GM10847 (cell line): ENCODE measurements around the gene CCDC88A.

Experiments used
- POLR2A ChIP-seq: IDR thresholded peaks from 2 replicates; pipeline ENCODE4 v1.6.1; 2011; ENCODE audit not compliant: insufficient read length; ENCODE audit errors: extremely low read depth

CCDC88A gene

GRCh38 chr2:55358451-55358850, 61.2 kb downstream of the CCDC88A start:
- TF ChIP-seq POLR2A, result no peak

- no peak for TF ChIP-seq POLR2A
These were observed 61.7 kb downstream of the CCDC88A start for GRCh38 chr2:55357927-55358326.

DNA sequence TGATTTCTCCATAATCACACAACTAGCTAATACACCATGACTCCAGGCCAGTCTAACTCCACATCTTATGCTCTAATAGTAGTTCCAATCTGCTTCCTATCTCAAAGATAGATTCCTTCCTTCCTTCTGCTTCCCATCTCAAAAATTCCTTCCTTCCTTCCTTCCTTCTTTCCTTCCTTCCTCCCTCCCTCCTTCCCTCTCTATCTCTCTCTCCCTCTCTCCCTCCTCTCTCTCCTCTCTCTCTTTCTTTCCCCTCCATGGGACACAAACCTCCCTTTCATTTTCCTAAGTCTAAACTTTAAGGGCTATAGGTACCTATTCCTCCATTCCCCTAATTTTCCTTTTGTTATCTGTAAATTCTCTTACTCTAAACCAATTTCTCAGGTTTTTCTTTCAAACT, 62.5 kb downstream of the CCDC88A start:
- TF ChIP-seq POLR2A, result no peak

GRCh38 chr2:55355451-55355850, 64.2 kb downstream of the CCDC88A start:
- TF ChIP-seq POLR2A, result no peak

- TF ChIP-seq POLR2A, result no peak
These were observed 68.0 kb downstream of the CCDC88A start for GRCh38 chr2:55351672-55352071.

DNA sequence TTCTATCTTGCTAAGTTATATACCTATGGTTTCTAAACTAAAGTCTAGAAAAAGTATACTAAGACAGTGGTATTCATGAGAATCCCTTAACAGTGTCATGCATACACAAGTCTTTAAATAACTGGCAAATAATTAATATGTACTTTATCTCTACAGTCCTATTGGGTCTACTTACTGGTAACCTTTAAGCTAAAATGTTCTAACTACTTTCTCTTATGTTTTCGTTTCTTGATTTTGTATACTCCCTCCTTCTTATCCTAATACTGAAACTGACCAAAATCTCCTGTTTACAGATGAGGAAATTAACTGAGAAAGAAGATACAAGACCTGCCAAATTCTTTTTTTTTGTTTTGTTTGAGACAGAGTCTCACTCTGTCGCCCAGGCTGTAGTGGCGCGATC, 74.6 kb downstream of the CCDC88A start:
- TF ChIP-seq POLR2A, result no peak

DNA sequence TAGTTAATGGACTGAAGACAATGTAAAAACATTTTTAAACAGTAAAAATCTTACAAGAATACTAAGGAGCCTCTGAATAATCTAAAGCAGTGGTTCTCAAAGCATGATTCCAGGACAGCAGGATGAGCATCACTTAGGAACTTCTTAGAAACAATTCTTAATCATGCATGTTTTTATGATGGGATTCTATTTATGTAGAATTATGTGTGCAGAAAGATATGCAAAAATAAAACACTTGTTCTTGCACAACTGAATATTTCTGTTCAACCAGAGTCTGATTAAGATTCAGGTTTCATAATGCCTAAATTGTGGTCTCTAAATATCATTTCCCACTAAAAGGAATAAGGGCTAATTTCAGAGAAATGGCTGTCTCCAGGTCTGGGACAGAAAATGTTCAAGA, 81.4 kb downstream of the CCDC88A start:
- no peak for TF ChIP-seq POLR2A

DNA sequence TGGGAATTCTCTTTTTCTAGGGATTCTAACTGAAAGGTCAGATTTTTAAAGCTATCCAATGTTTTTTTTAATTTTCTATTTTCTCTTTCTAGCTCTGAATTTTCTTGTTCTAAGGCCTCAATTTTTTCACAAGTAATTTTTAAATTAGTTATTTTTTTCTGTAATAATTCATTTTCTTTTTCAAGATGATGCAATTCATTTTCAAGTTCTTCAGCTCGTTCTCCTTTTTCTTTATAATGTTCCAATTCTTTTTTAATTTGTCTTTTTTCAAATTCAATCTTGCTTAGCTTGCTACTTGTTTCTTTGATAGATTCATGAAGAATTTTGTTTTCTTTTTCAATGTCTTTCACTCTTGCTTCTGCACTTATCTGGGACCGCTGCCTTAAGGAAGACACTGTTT, 84.9 kb downstream of the CCDC88A start:
- no peak for TF ChIP-seq POLR2A

GRCh38 chr2:55330541-55331297, 88.9 kb downstream of the CCDC88A start:
- TF ChIP-seq POLR2A, result no peak

DNA sequence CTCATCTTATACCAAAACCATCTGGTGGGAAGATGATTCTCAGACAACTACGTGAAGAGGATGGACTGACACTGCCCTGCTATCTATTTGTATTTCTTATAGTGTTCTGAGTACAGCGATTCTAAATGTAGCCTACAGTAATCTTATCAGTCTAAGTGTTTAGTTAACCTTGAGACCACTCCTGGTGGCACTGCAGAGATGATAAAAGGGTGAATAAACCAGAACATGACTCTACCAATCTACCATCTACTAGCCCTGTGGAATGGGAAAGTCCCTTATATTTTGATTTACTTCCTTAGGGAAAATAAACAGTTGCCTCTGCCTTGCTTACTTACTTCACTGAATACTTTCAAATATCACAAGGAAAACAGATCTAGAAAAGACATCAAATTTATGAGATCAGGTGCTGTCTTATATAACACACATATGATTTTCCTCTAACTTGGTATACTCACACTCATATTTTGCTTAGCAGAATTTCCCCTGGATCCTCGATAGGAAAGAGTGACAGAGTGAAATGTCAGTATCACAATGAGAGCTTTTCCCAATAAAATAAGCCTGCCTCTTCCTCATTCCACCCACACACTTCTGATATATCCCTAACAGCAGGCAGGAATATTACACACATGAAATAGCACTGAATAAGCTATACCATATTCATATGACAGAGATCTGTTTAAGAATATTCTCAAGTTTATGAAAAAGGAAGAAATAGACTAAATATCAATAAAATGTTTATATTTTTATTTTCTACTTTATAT, 92.0 kb downstream of the CCDC88A start:
- no peak for TF ChIP-seq POLR2A

- no peak for TF ChIP-seq POLR2A
These were observed 104.7 kb downstream of the CCDC88A start for GRCh38 chr2:55314985-55315384.

GRCh38 chr2:55311444-55311870, 108.2 kb downstream of the CCDC88A start:
- no peak for TF ChIP-seq POLR2A

- no peak for TF ChIP-seq POLR2A
These were observed 110.2 kb downstream of the CCDC88A start for GRCh38 chr2:55309446-55309845.

- no peak for TF ChIP-seq POLR2A
These were observed 117.4 kb downstream of the CCDC88A start for GRCh38 chr2:55302241-55302640.

- TF ChIP-seq POLR2A, result no peak
These were observed 118.4 kb downstream of the CCDC88A start for GRCh38 chr2:55301277-55301676.

GRCh38 chr2:55296393-55296792, 123.3 kb downstream of the CCDC88A start:
- no peak for TF ChIP-seq POLR2A

GRCh38 chr2:55283083-55283482, 136.6 kb downstream of the CCDC88A start:
- no peak for TF ChIP-seq POLR2A
